Measurements from ENCODE around the gene VPS13D. TPM values are rescaled to one million over a fixed set of nuclear protein-coding genes. Genes with fewer than 3 reads are reported as not detected.

VPS13D gene
- total and polyA plus RNA-seq, 2 of the 4 experiments (the other 2 are of a cell fraction), result 9.0 to 16.3 TPM

- TF ChIP-seq MAZ (IDR thresholded peaks at IDR 0.05; ENCODE audit: borderline replicate concordance, low read depth, low read length), result no peak
These were observed 248.2 kb downstream of the VPS13D start (continued) for GRCh38 chr1:12477936-12478611.

DNA sequence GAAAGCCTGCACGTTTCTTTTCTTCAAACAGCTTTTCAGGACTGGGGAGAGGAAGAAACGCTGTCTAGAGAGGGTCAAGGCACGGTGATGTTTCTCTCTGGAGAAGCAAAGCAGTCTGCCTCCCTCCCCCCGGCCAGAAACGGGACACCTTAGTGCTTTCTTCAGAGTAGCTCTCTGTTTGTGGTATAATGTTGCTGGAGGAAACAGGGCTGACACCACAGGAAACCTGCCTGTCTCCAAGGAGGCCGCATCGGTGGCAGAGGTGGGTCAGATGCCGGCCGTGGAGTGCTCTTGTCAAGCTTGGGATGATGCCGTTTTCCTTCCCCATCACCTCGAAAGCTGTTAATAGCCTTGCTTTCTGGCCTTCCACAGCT, 248.8 kb downstream of the VPS13D start:
- H2BK15ac ChIP-seq (ENCODE audit: low read depth, low read length), result peak overlapping the region; percentile 92; the same call in 2 of the 3 replicates
- peak overlapping the region; percentile 63 for H3K23ac ChIP-seq (ENCODE audit: low read depth, low read length)
- peak overlapping the region; percentile 27; the same call in 1 of the 2 replicates for H3K56ac ChIP-seq (ENCODE audit: extremely low read depth, insufficient read depth, low read length)
- BruUV-seq (replicated peaks), result no TSS peak
- in situ Hi-C loops (cut with MboI; ENCODE audit: low sequenced_read_pairs) (no loop called here), intact Hi-C loops (cut with micrococcal nuclease) (loop anchor here (1.0 to 2.0 kb wide), 2 partner anchors 72 to 142 kb away; no protein-coding TSS in a partner anchor), dilution Hi-C loops (cut with HindIII; ENCODE audit: low sequenced_read_pairs, unreplicated experiment) (no loop called here)
- peak overlapping the region; percentile 21 for H3K18ac ChIP-seq (ENCODE audit: low read depth, low read length)
- no peaks in the 10 kb centered on the region for H3K27me3 ChIP-seq (ENCODE audit: control insufficient read depth, insufficient read depth, low read length)
- peak overlapping the region; percentile 75 for H4K91ac ChIP-seq (ENCODE audit: insufficient read depth, low read depth, low read length)
- ATAC-seq (ENCODE audit: low read depth) (peak; percentile 28), DNase-seq (no peak)
- no peak for TF ChIP-seq RFX5 (IDR thresholded peaks at IDR 0.05; ENCODE audit: low read depth, low read length)
- H3K4me2 ChIP-seq (ENCODE audit: low read depth, low read length), result peak overlapping the region; percentile 23
- no peaks in the 10 kb centered on the region; the same call in 1 of the 2 replicates for H3K36me3 ChIP-seq (ENCODE audit: control insufficient read depth, insufficient read depth, low read length)
- H2AFZ ChIP-seq (replicated peaks; ENCODE audit: low read length, poor library complexity), result peak overlapping the region; percentile 26
- WGBS, 2 experiments (ENCODE audit: extremely low coverage in 2 of 2, insufficient read length in 1 of 2), result no CpG with 5 or more reads among the region's 11 CpGs
- peak overlapping the region; percentile 53 for H3K14ac ChIP-seq (replicated peaks; ENCODE audit: low read depth, low read length)
- H4K20me1 ChIP-seq (ENCODE audit: insufficient read depth, low read length), result peaks cover 2% of the 10 kb centered on the region; the same call in 1 of the 2 replicates
- ChIA-PET POLR2A (ENCODE audit: unreplicated experiment) (interaction anchor here (0.8 kb wide), 1 partner anchor 13 kb away, joined by 3 read pairs; no protein-coding TSS in a partner anchor), CTCF (interaction anchor here (1.2 kb wide), 1 partner anchor 74 kb away, joined by 5 read pairs; no protein-coding TSS in a partner anchor)
- peak overlapping the region; percentile 11 for H2AK9ac ChIP-seq (replicated peaks; ENCODE audit: low read depth, low read length, poor library complexity)
- H3K9ac ChIP-seq (ENCODE audit: low read depth, low read length), result peak overlapping the region; percentile 13
- H4K8ac ChIP-seq (ENCODE audit: low read depth in 2 of 2, low read length in 2 of 2), result peak overlapping the region; percentile 22 to 65
- peak overlapping the region; percentile 19 for H4K5ac ChIP-seq (ENCODE audit: low read depth, low read length)
- peak overlapping the region; percentile 80 for H3K27ac ChIP-seq (ENCODE audit: insufficient read depth, low read length)
- peak overlapping the region; percentile 96; the same call in 1 of the 2 replicates for H2AK5ac ChIP-seq (ENCODE audit: low read depth, low read length)
- peak overlapping the region; percentile 69 for H3K4ac ChIP-seq (ENCODE audit: low read depth, low read length)
- H3K4me3 ChIP-seq (ENCODE audit: insufficient read depth, low read depth, low read length), result no peak overlapping the region
- peaks cover 34% of the 10 kb centered on the region for H3K9me1 ChIP-seq (ENCODE audit: insufficient read depth, low read length)
- no peaks in the 10 kb centered on the region for H3K9me3 ChIP-seq (ENCODE audit: control insufficient read depth, insufficient read depth, low read length)
- H2BK120ac ChIP-seq (ENCODE audit: low read depth, low read length), result peak overlapping the region; percentile 72
- peak overlapping the region; percentile 75 for H2BK5ac ChIP-seq (ENCODE audit: low read depth, low read length, poor library complexity, severe bottlenecking)
- H3K4me1 ChIP-seq (ENCODE audit: control insufficient read depth, insufficient read depth, low read length), result peaks cover 48% of the 10 kb centered on the region
- H3K79me1 ChIP-seq (ENCODE audit: low read depth in 1 of 2, low read length in 2 of 2), result peaks cover 13 to 20% of the 10 kb centered on the region in 2 experiments; a peak in 3 of 4 replicates
- H2BK20ac ChIP-seq (ENCODE audit: low read depth, low read length), result peak overlapping the region; percentile 30
